ENCODE data around the gene KRTAP6-3.

DNA sequence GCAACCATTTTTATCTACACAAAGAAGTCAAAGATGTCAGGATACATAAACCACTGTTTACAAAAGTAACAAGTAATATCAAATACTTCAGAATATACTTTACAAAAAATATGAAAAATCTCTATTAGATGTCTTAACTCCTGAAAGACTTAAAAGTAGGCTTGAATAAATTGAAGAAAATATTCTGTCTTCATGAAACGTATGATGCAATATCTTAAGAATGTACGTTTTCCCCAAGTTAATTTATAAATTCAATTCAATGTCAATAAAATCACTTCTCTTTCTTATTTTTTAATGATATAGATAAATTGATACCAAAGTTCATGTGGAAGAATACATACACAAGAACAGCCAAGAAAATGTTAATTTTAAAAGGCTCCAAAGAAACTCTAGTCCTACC is 37.1 kb upstream of the KRTAP6-3 start:
- TF ChIP-seq, protein P1, sequence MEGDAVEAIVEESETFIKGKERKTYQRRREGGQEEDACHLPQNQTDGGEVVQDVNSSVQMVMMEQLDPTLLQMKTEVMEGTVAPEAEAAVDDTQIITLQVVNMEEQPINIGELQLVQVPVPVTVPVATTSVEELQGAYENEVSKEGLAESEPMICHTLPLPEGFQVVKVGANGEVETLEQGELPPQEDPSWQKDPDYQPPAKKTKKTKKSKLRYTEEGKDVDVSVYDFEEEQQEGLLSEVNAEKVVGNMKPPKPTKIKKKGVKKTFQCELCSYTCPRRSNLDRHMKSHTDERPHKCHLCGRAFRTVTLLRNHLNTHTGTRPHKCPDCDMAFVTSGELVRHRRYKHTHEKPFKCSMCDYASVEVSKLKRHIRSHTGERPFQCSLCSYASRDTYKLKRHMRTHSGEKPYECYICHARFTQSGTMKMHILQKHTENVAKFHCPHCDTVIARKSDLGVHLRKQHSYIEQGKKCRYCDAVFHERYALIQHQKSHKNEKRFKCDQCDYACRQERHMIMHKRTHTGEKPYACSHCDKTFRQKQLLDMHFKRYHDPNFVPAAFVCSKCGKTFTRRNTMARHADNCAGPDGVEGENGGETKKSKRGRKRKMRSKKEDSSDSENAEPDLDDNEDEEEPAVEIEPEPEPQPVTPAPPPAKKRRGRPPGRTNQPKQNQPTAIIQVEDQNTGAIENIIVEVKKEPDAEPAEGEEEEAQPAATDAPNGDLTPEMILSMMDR (IDR thresholded peaks at IDR 0.05) = no peak
- no peak for TF ChIP-seq SOX15 (CRISPR knock-in tag; IDR thresholded peaks at IDR 0.05)
- TF ChIP-seq, protein P2, sequence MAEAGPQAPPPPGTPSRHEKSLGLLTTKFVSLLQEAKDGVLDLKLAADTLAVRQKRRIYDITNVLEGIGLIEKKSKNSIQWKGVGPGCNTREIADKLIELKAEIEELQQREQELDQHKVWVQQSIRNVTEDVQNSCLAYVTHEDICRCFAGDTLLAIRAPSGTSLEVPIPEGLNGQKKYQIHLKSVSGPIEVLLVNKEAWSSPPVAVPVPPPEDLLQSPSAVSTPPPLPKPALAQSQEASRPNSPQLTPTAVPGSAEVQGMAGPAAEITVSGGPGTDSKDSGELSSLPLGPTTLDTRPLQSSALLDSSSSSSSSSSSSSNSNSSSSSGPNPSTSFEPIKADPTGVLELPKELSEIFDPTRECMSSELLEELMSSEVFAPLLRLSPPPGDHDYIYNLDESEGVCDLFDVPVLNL (CRISPR knock-in tag; IDR thresholded peaks at IDR 0.05; ENCODE audit: borderline replicate concordance, low read depth) = no peak
- TF ChIP-seq, protein P3, sequence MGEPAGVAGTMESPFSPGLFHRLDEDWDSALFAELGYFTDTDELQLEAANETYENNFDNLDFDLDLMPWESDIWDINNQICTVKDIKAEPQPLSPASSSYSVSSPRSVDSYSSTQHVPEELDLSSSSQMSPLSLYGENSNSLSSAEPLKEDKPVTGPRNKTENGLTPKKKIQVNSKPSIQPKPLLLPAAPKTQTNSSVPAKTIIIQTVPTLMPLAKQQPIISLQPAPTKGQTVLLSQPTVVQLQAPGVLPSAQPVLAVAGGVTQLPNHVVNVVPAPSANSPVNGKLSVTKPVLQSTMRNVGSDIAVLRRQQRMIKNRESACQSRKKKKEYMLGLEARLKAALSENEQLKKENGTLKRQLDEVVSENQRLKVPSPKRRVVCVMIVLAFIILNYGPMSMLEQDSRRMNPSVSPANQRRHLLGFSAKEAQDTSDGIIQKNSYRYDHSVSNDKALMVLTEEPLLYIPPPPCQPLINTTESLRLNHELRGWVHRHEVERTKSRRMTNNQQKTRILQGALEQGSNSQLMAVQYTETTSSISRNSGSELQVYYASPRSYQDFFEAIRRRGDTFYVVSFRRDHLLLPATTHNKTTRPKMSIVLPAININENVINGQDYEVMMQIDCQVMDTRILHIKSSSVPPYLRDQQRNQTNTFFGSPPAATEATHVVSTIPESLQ (CRISPR knock-in tag; IDR thresholded peaks at IDR 0.05) = no peak
- TF ChIP-seq ELF4 (CRISPR knock-in tag; IDR thresholded peaks at IDR 0.05; ENCODE audit: low read depth) = no peak
- no peak for TF ChIP-seq NFYB (CRISPR knock-in tag; conservative IDR thresholded peaks at IDR 0.05; ENCODE audit: low read depth)
- TF ChIP-seq SP1 (CRISPR knock-in tag; conservative IDR thresholded peaks at IDR 0.05) = no peak
- TF ChIP-seq, protein P4, sequence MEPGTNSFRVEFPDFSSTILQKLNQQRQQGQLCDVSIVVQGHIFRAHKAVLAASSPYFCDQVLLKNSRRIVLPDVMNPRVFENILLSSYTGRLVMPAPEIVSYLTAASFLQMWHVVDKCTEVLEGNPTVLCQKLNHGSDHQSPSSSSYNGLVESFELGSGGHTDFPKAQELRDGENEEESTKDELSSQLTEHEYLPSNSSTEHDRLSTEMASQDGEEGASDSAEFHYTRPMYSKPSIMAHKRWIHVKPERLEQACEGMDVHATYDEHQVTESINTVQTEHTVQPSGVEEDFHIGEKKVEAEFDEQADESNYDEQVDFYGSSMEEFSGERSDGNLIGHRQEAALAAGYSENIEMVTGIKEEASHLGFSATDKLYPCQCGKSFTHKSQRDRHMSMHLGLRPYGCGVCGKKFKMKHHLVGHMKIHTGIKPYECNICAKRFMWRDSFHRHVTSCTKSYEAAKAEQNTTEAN (CRISPR knock-in tag; IDR thresholded peaks at IDR 0.05) = no peak
- TF ChIP-seq, protein P5, sequence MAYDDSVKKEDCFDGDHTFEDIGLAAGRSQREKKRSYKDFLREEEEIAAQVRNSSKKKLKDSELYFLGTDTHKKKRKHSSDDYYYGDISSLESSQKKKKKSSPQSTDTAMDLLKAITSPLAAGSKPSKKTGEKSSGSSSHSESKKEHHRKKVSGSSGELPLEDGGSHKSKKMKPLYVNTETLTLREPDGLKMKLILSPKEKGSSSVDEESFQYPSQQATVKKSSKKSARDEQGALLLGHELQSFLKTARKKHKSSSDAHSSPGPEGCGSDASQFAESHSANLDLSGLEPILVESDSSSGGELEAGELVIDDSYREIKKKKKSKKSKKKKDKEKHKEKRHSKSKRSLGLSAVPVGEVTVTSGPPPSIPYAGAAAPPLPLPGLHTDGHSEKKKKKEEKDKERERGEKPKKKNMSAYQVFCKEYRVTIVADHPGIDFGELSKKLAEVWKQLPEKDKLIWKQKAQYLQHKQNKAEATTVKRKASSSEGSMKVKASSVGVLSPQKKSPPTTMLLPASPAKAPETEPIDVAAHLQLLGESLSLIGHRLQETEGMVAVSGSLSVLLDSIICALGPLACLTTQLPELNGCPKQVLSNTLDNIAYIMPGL (CRISPR knock-in tag; IDR thresholded peaks at IDR 0.05) = no peak
- TF ChIP-seq EMX1 (CRISPR knock-in tag; IDR thresholded peaks at IDR 0.05) = no peak
- TF ChIP-seq, protein P6, sequence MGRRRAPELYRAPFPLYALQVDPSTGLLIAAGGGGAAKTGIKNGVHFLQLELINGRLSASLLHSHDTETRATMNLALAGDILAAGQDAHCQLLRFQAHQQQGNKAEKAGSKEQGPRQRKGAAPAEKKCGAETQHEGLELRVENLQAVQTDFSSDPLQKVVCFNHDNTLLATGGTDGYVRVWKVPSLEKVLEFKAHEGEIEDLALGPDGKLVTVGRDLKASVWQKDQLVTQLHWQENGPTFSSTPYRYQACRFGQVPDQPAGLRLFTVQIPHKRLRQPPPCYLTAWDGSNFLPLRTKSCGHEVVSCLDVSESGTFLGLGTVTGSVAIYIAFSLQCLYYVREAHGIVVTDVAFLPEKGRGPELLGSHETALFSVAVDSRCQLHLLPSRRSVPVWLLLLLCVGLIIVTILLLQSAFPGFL (CRISPR knock-in tag; IDR thresholded peaks at IDR 0.05; ENCODE audit: borderline replicate concordance) = no peak
- TF ChIP-seq ETV6 (CRISPR knock-in tag; IDR thresholded peaks at IDR 0.05) = no peak

Data from WTC11 (cell line).